G401.6 (cell line): ENCODE results near the gene ZBTB12.

Experiments used
- FAIRE-seq: peaks from 2 replicates; lab custom pipeline; 2012; peaks lifted over from hg19 to GRCh38; lab: Jason Lieb, UNC

The ZBTB12 gene

DNA sequence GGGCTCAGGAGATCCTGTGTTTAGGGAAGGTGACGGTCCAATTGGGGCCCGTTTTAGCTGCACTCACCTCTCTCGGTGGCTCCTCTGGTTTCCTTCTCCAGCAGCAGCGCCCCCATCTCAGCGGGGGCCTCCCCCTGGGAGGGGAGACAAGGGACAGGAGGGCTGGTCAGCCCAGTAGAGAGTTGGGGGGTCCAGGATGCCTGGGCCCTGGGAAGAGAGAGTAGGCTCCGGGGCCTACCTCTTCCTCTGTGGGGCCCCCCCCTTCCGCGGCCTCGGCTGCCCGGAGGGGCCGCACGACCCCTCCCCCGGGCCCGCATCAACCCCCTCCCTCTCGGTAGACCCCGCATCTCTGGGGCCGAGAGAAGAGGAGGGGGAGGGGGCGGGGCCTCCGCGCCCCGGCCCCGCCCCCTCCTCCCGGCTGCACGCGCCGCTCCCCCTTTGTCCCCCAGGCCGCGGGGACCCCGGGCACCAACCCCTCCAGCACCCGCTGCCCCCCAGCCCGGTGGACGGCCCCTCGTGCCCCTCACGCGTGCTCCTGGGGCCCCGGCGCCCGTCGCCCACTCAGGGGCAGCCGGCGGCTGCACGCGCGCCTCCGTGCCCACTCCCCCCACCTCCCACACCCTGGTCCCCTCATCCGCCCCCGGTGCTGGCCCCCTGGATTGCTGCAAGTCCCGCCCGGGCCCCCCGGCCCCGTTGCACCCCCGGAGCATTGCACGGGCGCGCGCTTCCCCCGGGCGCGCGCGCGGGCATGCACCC, 4.9 kb downstream of the ZBTB12 start:
- no peak for FAIRE-seq

DNA sequence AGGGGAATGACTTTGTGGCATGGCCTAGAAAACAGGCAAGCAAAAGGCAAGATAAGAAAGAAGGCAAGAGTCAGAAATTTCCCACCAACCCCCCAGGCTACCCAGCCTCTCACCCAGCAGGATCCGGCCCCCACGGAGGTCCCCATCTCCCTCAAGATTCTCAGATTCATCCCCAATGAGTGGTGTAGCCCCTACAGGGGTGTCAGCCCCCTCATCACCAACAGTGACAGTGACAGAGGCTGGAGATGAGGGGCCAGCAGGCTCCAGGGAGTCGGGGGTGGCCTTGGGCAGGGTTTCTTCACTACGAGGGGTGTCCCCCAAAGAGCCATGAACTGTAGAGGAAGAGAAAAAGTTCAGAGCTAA, 5.4 kb downstream of the ZBTB12 start:
- FAIRE-seq, result no peak

DNA sequence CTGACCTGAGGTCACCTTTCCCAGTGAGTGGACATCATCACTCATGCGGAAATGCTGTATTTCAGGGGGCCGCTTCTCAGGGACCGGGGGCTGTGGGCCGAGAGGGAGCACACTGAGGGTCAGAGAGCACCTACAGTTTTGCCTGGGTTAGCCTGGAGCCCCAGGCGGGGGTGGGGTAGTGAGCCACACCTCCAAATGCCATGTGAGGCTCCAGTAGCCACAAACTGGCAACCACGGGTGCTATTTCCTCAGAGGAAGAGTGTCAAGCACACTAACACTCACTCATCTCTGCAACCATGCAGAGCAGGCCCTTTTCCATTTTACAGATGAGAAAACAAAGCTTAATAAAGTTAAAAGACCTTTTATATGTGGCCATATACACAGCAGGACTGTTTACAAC, 9.1 kb downstream of the ZBTB12 start:
- no peak for FAIRE-seq

DNA sequence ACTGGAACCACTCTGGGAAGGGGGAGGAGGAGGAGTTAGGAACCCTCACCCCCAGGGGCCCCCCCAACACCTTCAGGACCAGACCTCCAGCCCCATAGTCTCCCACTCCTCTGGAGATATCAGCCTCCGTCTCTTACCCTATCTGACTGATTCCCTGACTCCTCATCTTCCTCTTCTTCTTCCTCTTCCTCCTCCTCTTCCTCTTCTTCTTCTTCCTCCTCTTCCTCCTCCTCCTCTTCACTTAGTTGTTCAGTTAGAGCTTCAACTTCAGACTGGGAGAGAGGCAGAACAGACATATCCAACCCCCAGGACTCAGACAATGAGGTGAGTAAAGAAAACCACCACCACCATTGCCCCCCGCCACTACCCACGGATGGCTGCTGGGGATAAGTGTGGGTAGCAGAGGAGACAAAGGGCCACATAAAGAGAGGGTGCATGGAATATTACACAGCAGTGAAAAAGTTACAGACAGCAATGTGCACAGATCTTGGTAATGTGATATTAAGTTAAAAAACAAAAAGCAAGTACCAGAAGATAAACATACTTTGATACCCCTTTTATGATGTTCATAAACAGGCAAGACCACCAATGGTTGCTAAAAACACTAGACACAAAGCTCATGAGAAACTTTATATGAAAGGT, 12.4 kb downstream of the ZBTB12 start:
- no peak for FAIRE-seq

DNA sequence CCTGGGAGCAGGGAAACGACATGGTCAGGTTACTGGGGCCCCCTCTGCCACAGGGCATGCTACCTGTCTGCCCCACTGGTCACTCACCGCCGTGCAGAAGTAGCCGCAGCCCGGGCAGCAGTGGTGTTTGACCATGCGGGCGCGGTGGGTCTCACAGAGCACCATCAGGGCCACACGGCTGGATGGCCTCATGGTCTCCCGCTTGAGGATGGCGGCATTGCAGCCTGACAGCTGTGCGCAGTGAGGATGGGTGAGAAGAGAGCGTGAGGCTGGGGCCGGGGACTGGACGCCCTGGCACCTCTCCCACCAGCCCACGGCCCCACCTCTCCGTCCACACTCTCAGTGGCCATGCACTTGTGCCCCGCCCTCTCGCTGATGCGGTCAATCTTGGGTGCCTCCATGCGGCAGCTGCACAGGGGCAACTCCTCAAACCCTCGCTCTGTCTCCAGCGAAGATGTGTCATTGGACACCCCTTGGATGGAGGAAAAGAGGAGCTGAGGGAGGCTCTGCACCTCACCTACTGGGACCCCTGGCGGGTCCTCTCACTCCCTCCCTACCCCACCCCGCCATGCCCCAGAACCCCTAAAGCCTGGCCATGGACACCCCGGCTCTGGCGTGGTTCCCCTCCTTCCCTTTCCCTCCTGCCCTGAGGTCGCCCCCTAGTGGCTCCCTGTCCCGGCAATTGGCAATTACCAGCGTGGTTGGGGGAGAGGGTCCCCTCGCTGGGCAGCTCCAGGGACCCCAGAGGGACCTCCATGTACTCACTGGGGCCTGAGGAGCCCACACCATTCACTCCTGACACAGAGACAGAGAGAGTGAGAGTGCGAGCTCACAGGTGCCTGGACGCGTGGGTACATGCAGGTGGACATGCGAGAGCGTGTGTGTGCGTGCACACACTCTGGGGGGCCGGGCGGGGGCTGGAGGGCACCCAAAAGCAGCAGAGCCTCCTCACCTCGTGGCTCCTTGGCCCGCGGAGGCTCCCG, 13.3 kb downstream of the ZBTB12 start:
- FAIRE-seq, result no peak

DNA sequence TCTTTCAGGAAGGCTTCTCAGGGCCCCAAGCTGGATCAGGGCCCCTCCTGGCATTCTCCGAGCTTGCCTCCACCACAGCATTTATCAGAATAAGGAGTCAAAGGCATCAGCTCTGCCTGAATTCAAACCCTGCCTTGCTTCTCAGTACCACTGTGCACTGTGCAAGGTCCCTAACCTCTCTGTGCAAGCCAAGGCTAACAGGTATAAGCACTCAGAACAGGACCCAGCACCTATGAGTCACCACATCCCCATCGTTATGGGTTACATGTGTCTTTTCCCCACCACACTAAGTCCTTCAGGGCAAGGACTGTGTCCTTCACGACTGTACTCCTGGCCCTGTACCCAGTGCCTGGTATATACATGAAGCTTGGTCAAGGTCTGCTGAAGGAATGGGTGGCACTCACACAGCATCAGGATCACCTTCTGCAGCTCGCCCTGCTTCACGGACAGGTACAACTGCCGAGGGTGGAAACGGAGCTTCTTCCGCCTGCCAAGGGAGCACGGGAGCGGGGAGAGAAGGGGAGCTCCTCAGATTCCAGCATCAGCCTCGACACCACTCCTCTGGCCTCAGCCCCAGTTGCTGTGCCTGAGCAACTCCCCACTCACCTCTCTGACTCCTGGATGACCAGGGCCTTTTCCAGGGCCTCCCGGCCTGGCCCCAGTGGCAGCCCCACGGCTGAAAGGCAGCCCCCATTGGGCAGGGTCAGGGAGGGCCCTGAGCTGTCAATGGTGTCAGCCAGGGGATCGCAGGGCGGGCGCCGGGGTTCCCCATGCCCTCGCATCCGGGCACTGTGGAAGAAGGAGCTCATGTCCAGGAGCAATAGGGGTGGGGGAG, 14.5 kb downstream of the ZBTB12 start:
- FAIRE-seq, result no peak

DNA sequence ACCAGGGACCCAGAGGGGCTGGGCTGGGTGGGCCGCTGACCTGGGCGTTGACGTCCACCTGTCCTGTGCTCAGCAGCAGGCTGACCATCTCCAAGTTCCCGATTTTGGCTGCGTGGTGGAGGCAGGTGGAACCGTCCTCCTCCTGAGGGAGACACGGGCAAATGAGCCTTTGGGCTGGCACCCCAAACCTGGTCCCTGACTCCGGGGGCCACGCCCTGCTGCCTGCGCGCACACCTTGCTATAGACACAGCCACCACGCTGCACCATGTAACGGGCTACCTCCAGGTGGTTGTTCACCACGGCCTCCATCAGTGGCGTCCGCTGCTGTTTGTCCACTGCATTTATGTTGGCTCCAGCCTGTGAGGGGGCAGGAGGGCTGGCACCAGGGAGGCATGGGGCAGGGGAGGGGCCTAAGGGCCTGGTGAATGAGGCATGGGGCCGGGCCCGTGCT, 15.3 kb downstream of the ZBTB12 start:
- FAIRE-seq, result no peak

DNA sequence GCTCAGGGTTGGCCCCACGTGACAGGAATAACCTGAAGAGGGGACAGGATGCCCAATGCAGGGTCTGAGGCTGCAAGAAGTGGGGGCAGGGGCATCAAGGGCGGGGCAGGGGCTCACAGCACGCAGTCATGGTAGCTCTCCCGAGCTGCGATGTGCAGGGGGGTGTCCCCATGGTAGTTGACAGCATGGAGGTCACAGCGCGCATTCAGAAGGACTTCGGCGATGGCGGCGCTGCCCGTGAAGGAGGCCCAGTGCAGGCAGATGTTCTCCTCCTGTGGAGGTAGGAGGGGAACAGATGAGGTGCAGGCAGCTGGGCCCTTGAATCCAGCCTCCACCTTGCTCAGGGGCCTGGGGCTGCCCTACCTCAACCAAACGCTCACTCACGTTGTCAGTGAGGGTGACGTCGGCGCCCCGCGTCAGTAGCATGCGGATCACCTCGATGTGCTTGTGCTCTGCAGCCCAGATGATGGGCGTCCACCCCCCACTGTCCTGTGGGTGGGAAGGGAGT, 17.3 kb downstream of the ZBTB12 start:
- FAIRE-seq, result no peak

DNA sequence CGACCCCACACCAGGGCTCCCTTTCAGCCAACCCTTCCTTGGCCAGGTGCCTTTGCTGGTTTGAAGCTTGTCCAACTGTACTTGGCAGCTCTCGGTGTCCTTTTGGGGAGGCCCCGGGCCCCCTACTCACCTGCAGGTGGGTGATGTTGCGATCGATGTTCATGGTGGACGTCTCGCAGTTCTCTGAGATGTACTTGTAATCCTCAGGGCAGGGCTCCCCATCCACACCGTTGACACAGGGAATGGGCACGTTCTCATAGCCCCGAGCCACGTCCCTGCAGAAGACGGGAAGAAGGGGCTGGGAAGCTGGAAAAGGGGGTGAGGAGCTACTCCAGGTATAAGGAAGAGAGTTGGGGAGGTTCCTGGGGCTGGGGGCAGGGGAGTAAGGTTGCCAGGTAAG, 18.2 kb downstream of the ZBTB12 start:
- no peak for FAIRE-seq

DNA sequence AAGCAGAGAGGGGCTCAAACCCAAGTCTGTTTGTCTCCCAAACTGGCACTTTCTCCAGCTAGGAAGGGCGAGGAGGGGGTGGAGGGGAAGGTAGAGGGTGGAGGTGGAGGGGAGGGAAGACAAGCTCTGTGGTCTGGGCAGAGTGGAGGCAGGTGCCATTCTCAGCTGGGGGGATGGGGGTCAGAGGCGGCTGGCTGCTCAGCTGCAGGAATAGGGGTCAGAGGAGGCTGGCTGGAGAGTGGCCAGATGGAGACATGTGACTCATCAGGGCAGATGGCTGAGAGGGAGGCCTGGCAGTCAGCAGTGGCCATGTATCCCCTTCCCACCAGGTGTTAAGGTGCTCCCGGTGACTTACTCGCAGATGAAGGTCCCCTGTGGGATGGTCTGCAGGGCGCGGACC, 19.5 kb downstream of the ZBTB12 start:
- no peak for FAIRE-seq

DNA sequence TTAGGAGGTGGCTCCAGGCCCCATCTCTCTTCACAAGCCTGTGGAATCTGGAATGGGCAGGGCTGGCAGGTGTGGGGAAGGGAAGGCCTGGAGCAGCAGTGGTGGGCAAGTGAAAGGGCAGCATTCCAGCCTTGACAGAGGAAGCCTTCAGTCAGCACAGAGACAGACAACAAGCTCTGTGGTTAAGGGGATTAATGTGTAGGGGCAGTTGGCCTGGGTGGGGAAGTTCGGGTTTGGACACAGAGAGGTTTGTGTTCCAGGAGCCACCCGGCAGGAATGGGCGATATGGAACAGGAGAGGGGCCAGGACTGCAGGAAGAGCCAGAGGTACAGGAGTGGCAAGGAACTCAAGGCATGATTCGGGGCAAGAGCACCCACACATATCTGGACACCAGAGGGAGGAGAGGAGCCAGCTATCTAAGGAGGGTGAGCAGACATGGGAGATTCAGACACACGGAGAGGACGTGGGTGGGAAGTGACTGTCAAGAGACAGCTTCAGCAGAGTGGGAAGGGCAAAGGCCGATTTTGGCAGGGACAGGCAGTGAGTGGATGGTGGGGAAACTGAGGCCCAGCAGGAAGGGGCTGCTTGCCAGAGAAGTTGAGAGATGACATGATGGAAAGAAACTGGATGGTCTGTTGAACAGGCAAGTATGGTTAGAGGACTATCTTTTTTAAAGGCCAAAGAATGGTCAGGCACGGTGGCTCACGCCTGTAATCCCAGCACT, 20.6 kb downstream of the ZBTB12 start:
- no peak for FAIRE-seq

DNA sequence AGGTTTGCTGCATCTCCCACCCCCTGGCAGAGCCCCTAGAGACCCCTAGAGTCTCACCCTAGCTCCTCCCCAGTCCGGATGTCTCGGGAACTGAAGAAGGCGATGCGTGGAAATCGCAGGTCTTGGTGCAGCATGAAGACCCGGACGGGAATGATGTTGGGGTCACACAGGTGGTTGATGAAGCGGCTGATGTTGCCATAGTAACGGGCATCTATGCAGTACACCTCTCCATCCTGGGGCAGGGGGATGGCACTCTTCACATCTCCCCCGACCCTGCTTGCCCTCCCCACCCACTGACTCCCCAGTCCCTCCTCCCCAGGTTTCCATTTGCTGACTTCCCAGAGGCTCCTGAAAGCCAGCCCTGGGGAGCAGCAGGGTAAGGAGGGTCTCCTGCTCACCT, 21.3 kb downstream of the ZBTB12 start:
- FAIRE-seq, result no peak

DNA sequence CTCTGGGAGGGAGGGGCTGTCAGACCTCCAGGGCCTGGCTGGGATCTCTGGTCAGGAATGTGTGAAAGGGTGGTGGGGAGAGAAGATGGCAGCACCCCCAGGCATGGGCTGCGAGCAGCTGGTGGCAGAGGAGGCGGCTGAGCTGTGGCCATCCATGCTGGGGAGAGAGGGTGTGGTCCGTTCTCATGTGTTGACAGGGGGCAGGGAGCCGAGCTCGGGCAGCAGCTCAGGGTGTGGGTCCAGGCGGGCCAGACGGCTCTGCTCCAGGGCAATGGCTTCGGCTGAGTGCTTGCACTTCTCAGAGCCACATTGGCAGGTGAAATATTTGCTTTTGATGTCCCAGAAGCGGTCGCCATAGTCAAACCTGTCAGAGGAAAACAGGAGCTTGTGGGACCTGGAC, 22.0 kb downstream of the ZBTB12 start:
- FAIRE-seq, result no peak

DNA sequence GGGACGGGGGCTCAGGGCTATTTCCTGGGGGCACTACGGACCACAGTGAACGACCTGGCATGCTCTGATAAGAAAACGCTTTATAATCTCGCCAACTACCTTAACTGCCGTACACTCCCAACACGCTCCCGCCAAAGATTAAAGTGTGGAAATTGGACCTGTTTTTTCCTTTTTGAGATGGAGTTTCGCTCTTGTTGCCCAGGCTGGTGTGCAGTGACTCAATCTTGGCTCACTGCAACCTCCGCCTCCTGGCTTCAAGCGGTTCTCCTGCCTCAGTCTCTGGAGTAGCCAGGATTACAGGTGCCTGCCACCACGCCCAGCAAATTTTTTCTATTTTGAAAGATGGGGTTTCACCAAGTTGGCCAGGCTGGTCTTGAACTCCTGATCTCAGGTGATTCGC, 22.7 kb downstream of the ZBTB12 start:
- FAIRE-seq, result no peak

DNA sequence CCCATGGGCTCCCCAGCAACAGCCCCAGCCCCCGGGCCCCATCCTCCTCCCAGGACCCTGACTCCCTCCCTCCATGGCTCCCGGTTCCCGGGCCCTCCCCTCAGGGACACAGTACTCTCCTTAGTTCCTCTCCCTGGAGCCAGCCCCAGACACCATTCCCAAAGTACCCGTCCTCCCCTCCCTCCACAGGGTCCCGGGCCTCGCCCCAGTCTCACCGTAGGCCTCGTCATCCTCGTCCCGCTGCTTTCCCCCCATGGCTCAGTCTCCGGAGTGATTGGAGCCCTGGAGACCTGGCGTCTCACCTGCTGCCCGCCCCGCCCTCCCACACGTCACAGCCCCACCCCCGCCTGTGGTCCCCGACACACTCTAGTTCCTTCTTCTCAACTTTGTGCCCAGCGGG, 23.2 kb downstream of the ZBTB12 start, which contains the start of gene SLC44A4:
TSS of gene SLC44A4 (minus strand) at position 272 of the 400 bp plus-strand sequence. CDS start at position 255, 17 bp downstream.
- no peak for FAIRE-seq

DNA sequence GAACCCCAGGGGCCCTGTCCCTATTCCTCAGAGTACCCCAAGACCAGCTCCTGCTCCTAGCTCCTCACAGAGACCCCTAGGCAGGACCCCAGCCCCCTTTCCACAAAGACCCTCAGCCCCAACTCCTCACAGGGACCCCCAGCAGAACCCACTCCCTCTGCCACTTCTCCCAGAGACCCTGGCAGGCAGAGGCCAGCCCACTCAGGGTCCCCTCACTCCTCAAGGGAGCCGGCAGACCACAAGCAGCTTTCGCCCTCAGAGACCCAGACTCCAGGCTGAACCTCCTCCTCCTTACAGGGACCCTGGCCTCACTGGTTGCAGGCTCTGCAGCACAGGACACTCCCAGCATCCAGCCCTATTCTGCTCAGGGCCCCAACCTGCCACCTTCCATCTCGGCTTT, 23.7 kb downstream of the ZBTB12 start:
- FAIRE-seq, result no peak

DNA sequence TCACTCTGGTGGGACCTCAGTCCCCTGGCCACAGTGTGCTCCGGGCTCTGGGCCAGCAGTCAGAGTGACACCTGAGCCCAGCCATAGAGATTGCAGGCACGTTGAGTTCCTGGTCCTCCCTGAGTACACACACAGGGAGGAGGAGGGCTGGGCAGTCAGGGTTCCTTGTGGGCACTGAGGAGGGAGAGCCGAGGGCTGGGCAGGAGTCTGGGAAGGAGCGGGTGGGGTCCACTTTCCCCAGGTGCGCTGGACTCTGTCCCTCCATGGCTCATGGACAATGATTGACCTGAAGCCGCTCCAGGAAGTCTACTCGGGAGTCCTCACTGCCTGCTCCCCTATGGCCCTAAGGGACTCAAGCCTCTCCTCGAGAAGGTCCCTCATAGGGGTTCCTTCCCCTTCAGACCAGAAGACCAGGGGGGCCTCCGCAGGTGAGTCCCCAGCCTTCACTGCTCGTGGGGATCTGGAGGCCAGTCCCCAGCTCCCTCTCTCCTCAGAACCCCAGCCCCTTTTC, 24.2 kb downstream of the ZBTB12 start:
- no peak for FAIRE-seq

DNA sequence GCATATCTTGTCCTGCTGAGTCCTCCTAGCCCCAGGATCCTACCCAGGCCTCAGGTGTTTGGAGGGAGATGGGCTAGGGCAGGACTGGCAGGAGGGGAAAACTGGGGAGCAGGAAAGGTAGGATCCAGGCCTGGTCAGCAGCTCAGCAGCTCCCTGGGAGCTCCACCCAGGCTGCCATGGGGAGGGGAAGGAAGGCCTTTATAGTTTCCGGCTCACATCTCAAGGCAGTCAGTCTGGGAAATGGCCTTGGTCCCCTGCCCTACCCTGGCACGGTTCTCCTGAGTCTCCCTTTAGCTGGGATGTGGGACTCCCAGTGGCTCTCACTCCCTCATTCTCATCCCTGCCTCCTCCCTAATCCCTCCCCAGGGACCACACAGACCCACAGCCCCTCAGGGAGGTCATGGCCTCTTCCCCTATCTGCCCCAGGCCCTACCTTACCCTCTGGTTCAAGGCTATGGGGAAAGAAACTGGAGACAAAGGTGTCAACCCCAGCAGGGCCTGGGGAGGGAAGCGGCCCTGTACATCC, 24.7 kb downstream of the ZBTB12 start:
- no peak for FAIRE-seq

DNA sequence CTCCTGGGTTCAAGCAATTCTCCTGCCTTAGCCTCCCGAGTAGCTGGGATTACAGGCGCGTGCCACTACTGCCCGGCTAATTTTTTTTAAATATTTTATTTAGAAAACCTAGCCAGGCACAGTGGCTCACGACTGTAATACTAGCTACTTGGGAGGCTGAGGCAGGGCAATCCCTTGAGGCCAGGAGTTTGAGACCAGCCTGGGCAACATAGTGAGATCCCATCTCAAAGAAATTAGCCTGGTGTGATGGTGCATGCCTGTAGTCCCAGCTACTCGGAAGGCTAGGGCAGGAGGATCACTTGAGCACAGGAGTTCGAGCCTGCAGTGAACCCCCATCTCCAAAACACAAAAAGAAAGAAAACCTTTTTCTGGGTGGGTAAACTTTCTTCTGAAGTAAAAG, 25.5 kb downstream of the ZBTB12 start:
- FAIRE-seq, result no peak

DNA sequence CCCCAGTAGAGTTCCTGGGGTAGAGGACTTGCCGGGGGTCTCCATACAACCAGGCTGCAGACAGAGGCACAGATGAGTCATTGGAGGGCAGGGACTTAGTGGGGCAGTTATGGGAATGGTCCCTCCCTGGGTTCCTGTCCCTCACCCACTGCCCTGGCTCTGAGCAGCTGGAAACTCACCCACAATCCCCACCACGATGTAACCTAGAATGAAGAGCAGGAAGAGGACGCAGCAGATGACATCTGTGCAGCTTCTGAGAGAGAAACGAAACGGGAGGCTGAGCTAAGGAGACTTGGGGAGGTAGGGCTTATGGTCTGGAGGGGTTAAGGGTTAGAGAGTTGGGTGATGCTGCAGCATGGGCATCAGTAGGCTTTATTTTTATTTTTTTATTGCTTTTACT, 26.0 kb downstream of the ZBTB12 start:
- no peak for FAIRE-seq
